SK-N-SH treated with all-trans-retinoic acid at 6 μM for 48 hours (cell line): Measurements from ENCODE around the gene CHST11.

Experiments used
- ATAC-seq: fragments of 200-7000 bp; cut with Tn5 transposase; 3 replicates; pipeline ENCODE4 v1.9.1; 2020; ENCODE audit warnings: mild to moderate bottlenecking, moderate library complexity
- ARNTL ChIP-seq: fragments of 450-650 bp; formaldehyde crosslinking; IDR thresholded peaks from 2 replicates; pipeline ENCODE4 v1.5.0; 2020; ENCODE audit warnings: low read depth, mild to moderate bottlenecking, moderate library complexity, borderline replicate concordance
- BACH2 ChIP-seq: fragments of 250-450 bp; sonication (Bioruptor Pico); IDR thresholded peaks from 2 replicates; pipeline ENCODE4 v1.9.0; 2021; ENCODE audit warnings: mild to moderate bottlenecking, borderline replicate concordance
- CREB5 ChIP-seq: fragments of 250-450 bp; sonication (Bioruptor Pico); IDR thresholded peaks from 2 replicates; pipeline ENCODE4 v1.5.1; 2020; ENCODE audit warnings: low read depth, mild to moderate bottlenecking, moderate library complexity
- CSDC2 ChIP-seq: fragments of 250-450 bp; sonication (Bioruptor Pico); IDR thresholded peaks from 2 replicates; pipeline ENCODE4 v1.5.0; 2020; ENCODE audit warnings: mild to moderate bottlenecking, moderate library complexity
- ESRRG ChIP-seq: fragments of 250-450 bp; sonication (Bioruptor Pico); IDR thresholded peaks from 2 replicates; pipeline ENCODE4 v1.6.1; 2021; ENCODE audit warnings: mild to moderate bottlenecking
- GLIS3 ChIP-seq: fragments of 250-450 bp; sonication (Bioruptor Pico); IDR thresholded peaks from 2 replicates; pipeline ENCODE4 v1.5.0; 2020; ENCODE audit warnings: mild to moderate bottlenecking, moderate library complexity
- ISL1 ChIP-seq: fragments of 250-450 bp; sonication (Bioruptor Pico); IDR thresholded peaks from 2 replicates; pipeline ENCODE4 v2.1.2; 2022; ENCODE audit warnings: mild to moderate bottlenecking, moderate library complexity
- OSR1 ChIP-seq: fragments of 250-450 bp; sonication (Bioruptor Pico); IDR thresholded peaks from 2 replicates; pipeline ENCODE4 v1.8.0; 2022; ENCODE audit warnings: moderate library complexity, mild to moderate bottlenecking, inconsistent platforms
- PPARA ChIP-seq: fragments of 250-450 bp; sonication (Bioruptor Pico); IDR thresholded peaks from 2 replicates; pipeline ENCODE4 v1.5.0; 2020; ENCODE audit warnings: mild to moderate bottlenecking, borderline replicate concordance
- RARB ChIP-seq: fragments of 250-450 bp; sonication (Bioruptor Pico); IDR thresholded peaks from 2 replicates; pipeline ENCODE4 v1.8.0; 2021; ENCODE audit warnings: mild to moderate bottlenecking, moderate library complexity
- SNAI2 ChIP-seq: fragments of 250-450 bp; sonication (Bioruptor Pico); IDR thresholded peaks from 2 replicates; pipeline ENCODE4 v1.5.0; 2020; ENCODE audit warnings: mild to moderate bottlenecking, moderate library complexity
- TCF4 ChIP-seq: fragments of 250-450 bp; sonication (Bioruptor Pico); IDR thresholded peaks from 2 replicates; pipeline ENCODE4 v1.8.0; 2021; ENCODE audit warnings: mild to moderate bottlenecking, moderate library complexity, borderline replicate concordance
- TOX ChIP-seq: fragments of 250-450 bp; sonication (Bioruptor Pico); IDR thresholded peaks from 2 replicates; pipeline ENCODE4 v1.8.0; 2021; ENCODE audit warnings: mild to moderate bottlenecking, moderate library complexity, borderline replicate concordance
- ZC3H10 ChIP-seq: fragments of 250-450 bp; sonication (Bioruptor Pico); IDR thresholded peaks from 2 replicates; pipeline ENCODE4 v1.5.1; 2021; ENCODE audit warnings: mild to moderate bottlenecking, moderate library complexity
- ZFP3 ChIP-seq: fragments of 250-450 bp; sonication (Bioruptor Pico); IDR thresholded peaks from 2 replicates; pipeline ENCODE4 v1.5.0; 2020; ENCODE audit warnings: mild to moderate bottlenecking, moderate library complexity
- ZFP30 ChIP-seq: fragments of 450-650 bp; formaldehyde crosslinking; IDR thresholded peaks from 2 replicates; pipeline ENCODE4 v1.5.0; 2022; ENCODE audit warnings: mild to moderate bottlenecking, moderate library complexity
- ZNF565 ChIP-seq: fragments of 450-650 bp; formaldehyde crosslinking; conservative IDR thresholded peaks from 2 replicates; pipeline ENCODE4 v1.5.0; 2020; ENCODE audit warnings: low read depth, mild to moderate bottlenecking, moderate library complexity
- ZNF70 ChIP-seq: fragments of 450-650 bp; formaldehyde crosslinking; IDR thresholded peaks from 2 replicates; pipeline ENCODE4 v1.5.0; 2020; ENCODE audit warnings: mild to moderate bottlenecking, moderate library complexity
- ZNF8 ChIP-seq: fragments of 450-650 bp; formaldehyde crosslinking; IDR thresholded peaks from 2 replicates; pipeline ENCODE4 v1.5.0; 2020; ENCODE audit warnings: mild to moderate bottlenecking, moderate library complexity
- TF ChIP-seq, protein P1 (sequence below): fragments of 250-450 bp; sonication (Bioruptor Pico); IDR thresholded peaks from 2 replicates; pipeline ENCODE4 v1.5.1; 2021; ENCODE audit warnings: mild to moderate bottlenecking, moderate library complexity
- TF ChIP-seq, protein P2 (sequence below): fragments of 250-450 bp; sonication (Bioruptor Pico); IDR thresholded peaks from 2 replicates; pipeline ENCODE4 v1.5.0; 2020; ENCODE audit warnings: mild to moderate bottlenecking, moderate library complexity
- TF ChIP-seq, protein P3 (sequence below): fragments of 250-450 bp; sonication (Bioruptor Pico); IDR thresholded peaks from 2 replicates; pipeline ENCODE4 v1.8.0; 2021; ENCODE audit warnings: low read depth, mild to moderate bottlenecking, moderate library complexity, borderline replicate concordance
- TF ChIP-seq, protein P4 (sequence below): fragments of 250-450 bp; sonication (Bioruptor Pico); IDR thresholded peaks from 2 replicates; pipeline ENCODE4 v1.8.0; 2020; ENCODE audit warnings: mild to moderate bottlenecking, moderate library complexity, borderline replicate concordance

CHST11 gene

GRCh38 chr12:104638218-104638850 is 181.6 kb downstream of the CHST11 start (continued):
- TF ChIP-seq CSDC2 (CRISPR knock-in tag), result no peak

GRCh38 chr12:104638851-104639240 is 182.1 kb downstream of the CHST11 start:
- TF ChIP-seq ESRRG (no peak), ZFP30 (no peak), ZC3H10 (CRISPR knock-in tag) (no peak), CSDC2 (CRISPR knock-in tag) (no peak), TOX (CRISPR knock-in tag) (no peak), ARNTL (CRISPR knock-in tag) (no peak), SNAI2 (no peak), ZNF8 (CRISPR knock-in tag) (no peak), RARB (CRISPR knock-in tag) (no peak), OSR1 (no peak), ZNF565 (CRISPR knock-in tag) (no peak), GLIS3 (no peak), ZFP3 (no peak), ZNF70 (CRISPR knock-in tag) (no peak), ISL1 (no peak), TCF4 (CRISPR knock-in tag) (no peak)
- TF ChIP-seq, protein P1, sequence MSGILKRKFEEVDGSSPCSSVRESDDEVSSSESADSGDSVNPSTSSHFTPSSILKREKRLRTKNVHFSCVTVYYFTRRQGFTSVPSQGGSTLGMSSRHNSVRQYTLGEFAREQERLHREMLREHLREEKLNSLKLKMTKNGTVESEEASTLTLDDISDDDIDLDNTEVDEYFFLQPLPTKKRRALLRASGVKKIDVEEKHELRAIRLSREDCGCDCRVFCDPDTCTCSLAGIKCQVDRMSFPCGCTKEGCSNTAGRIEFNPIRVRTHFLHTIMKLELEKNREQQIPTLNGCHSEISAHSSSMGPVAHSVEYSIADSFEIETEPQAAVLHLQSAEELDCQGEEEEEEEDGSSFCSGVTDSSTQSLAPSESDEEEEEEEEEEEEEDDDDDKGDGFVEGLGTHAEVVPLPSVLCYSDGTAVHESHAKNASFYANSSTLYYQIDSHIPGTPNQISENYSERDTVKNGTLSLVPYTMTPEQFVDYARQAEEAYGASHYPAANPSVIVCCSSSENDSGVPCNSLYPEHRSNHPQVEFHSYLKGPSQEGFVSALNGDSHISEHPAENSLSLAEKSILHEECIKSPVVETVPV, result no peak
- TF ChIP-seq, protein P2, sequence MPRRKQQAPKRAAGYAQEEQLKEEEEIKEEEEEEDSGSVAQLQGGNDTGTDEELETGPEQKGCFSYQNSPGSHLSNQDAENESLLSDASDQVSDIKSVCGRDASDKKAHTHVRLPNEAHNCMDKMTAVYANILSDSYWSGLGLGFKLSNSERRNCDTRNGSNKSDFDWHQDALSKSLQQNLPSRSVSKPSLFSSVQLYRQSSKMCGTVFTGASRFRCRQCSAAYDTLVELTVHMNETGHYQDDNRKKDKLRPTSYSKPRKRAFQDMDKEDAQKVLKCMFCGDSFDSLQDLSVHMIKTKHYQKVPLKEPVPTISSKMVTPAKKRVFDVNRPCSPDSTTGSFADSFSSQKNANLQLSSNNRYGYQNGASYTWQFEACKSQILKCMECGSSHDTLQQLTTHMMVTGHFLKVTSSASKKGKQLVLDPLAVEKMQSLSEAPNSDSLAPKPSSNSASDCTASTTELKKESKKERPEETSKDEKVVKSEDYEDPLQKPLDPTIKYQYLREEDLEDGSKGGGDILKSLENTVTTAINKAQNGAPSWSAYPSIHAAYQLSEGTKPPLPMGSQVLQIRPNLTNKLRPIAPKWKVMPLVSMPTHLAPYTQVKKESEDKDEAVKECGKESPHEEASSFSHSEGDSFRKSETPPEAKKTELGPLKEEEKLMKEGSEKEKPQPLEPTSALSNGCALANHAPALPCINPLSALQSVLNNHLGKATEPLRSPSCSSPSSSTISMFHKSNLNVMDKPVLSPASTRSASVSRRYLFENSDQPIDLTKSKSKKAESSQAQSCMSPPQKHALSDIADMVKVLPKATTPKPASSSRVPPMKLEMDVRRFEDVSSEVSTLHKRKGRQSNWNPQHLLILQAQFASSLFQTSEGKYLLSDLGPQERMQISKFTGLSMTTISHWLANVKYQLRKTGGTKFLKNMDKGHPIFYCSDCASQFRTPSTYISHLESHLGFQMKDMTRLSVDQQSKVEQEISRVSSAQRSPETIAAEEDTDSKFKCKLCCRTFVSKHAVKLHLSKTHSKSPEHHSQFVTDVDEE, result no peak
- TF ChIP-seq, all 23 proteins: peak for 0
- no peak for ATAC-seq

- no peak for ATAC-seq
- TF ChIP-seq ZNF8 (CRISPR knock-in tag) (no peak), ZFP3 (no peak), ZFP30 (no peak), GLIS3 (no peak), TOX (CRISPR knock-in tag) (no peak), RARB (CRISPR knock-in tag) (no peak), SNAI2 (no peak), ZC3H10 (CRISPR knock-in tag) (no peak), BACH2 (CRISPR knock-in tag) (no peak), CSDC2 (CRISPR knock-in tag) (no peak), OSR1 (no peak), ZNF565 (CRISPR knock-in tag) (no peak)
- TF ChIP-seq, protein P1, result no peak
- TF ChIP-seq, protein P3, sequence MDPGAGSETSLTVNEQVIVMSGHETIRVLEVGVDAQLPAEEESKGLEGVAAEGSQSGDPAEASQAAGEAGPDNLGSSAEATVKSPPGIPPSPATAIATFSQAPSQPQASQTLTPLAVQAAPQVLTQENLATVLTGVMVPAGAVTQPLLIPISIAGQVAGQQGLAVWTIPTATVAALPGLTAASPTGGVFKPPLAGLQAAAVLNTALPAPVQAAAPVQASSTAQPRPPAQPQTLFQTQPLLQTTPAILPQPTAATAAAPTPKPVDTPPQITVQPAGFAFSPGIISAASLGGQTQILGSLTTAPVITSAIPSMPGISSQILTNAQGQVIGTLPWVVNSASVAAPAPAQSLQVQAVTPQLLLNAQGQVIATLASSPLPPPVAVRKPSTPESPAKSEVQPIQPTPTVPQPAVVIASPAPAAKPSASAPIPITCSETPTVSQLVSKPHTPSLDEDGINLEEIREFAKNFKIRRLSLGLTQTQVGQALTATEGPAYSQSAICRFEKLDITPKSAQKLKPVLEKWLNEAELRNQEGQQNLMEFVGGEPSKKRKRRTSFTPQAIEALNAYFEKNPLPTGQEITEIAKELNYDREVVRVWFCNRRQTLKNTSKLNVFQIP, result no peak
Measured at GRCh38 chr12:104640956-104641355, 184.2 kb downstream of the CHST11 start.

DNA sequence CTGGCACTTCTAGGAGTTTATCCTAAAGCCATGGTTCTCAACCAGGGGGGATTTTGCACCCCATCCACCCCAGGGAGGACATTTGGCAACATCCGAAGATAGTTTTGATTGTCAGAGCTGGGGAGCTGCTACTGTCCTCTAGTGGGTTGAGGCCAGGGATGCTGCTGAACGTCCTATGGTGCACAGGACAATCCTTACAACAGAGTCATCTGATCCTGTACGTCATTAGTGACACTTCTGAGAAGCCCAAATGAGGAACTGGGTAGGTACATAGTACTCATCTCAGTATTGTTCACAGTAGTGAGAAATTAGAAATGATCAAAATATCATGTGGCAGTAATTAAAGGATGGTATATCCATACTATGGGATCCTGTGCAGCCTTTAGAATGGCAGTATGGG is 185.1 kb downstream of the CHST11 start:
- ATAC-seq, result no peak
- TF ChIP-seq ZNF8 (CRISPR knock-in tag), result no peak
- TF ChIP-seq GLIS3, result no peak
- no peak for TF ChIP-seq TOX (CRISPR knock-in tag)
- no peak for TF ChIP-seq CREB5 (CRISPR knock-in tag)
- TF ChIP-seq ARNTL (CRISPR knock-in tag), result no peak
- TF ChIP-seq SNAI2, result no peak
- TF ChIP-seq, protein P4, sequence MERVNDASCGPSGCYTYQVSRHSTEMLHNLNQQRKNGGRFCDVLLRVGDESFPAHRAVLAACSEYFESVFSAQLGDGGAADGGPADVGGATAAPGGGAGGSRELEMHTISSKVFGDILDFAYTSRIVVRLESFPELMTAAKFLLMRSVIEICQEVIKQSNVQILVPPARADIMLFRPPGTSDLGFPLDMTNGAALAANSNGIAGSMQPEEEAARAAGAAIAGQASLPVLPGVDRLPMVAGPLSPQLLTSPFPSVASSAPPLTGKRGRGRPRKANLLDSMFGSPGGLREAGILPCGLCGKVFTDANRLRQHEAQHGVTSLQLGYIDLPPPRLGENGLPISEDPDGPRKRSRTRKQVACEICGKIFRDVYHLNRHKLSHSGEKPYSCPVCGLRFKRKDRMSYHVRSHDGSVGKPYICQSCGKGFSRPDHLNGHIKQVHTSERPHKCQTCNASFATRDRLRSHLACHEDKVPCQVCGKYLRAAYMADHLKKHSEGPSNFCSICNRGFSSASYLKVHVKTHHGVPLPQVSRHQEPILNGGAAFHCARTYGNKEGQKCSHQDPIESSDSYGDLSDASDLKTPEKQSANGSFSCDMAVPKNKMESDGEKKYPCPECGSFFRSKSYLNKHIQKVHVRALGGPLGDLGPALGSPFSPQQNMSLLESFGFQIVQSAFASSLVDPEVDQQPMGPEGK (CRISPR knock-in tag), result no peak
- no peak for TF ChIP-seq ISL1
- TF ChIP-seq PPARA, result no peak
- no peak for TF ChIP-seq ZFP30
- TF ChIP-seq BACH2 (CRISPR knock-in tag), result no peak
- TF ChIP-seq, protein P3, result no peak
- TF ChIP-seq ZNF565 (CRISPR knock-in tag), result no peak
